GM18519 (cell line): ENCODE results near the gene ZNF536.
"Not testable (repeated sequence)": the region's sequence is repeated elsewhere in the genome, so short reads cannot be mapped to it uniquely, and the experiment has no call there.

Source experiments
- ATAC-seq: cut with Tn5 transposase; IDR thresholded peaks from one replicate; pipeline ENCODE4 v1.9.1; 2021; ENCODE audit warnings: mild to moderate bottlenecking, moderate library complexity; ENCODE audit not compliant: unreplicated experiment, low FRiP score

Gene ZNF536

GRCh38 chr19:30443531-30444252 lies 71.5 kb downstream of the ZNF536 start:
- no peak for ATAC-seq

- no peak for ATAC-seq
These were observed 72.1 kb downstream of the ZNF536 start for GRCh38 chr19:30444253-30444671.

- ATAC-seq, result no peak
These were observed 72.6 kb downstream of the ZNF536 start for GRCh38 chr19:30444686-30445232.

- ATAC-seq, result no peak
These were observed 73.2 kb downstream of the ZNF536 start for GRCh38 chr19:30445385-30445784.

GRCh38 chr19:30446120-30446519 lies 73.9 kb downstream of the ZNF536 start:
- ATAC-seq, result not testable (repeated sequence)

- no peak for ATAC-seq
These were observed 74.8 kb downstream of the ZNF536 start for GRCh38 chr19:30446850-30447552.

- ATAC-seq, result no peak
These were observed 75.3 kb downstream of the ZNF536 start for GRCh38 chr19:30447553-30447870.

GRCh38 chr19:30448386-30449077 lies 76.3 kb downstream of the ZNF536 start:
- no peak for ATAC-seq

- no peak for ATAC-seq
These were observed 77.0 kb downstream of the ZNF536 start for GRCh38 chr19:30449078-30449590.

GRCh38 chr19:30449673-30450072 lies 77.5 kb downstream of the ZNF536 start:
- ATAC-seq, result no peak

GRCh38 chr19:30450100-30450499 lies 77.9 kb downstream of the ZNF536 start:
- no peak for ATAC-seq

- ATAC-seq, result no peak
These were observed 78.7 kb downstream of the ZNF536 start for GRCh38 chr19:30450835-30451321.

- no peak for ATAC-seq
These were observed 80.7 kb downstream of the ZNF536 start for GRCh38 chr19:30452931-30453330.

- no peak for ATAC-seq
These were observed 81.6 kb downstream of the ZNF536 start for GRCh38 chr19:30453743-30454142.

- no peak for ATAC-seq
These were observed 83.7 kb downstream of the ZNF536 start for GRCh38 chr19:30455881-30456280.

- no peak for ATAC-seq
These were observed 85.3 kb downstream of the ZNF536 start for GRCh38 chr19:30457484-30457883.

- no peak for ATAC-seq
These were observed 87.7 kb downstream of the ZNF536 start for GRCh38 chr19:30459859-30460258.

GRCh38 chr19:30464162-30464561 lies 92.0 kb downstream of the ZNF536 start:
- ATAC-seq, result no peak

- ATAC-seq, result not testable (repeated sequence)
These were observed 94.4 kb downstream of the ZNF536 start for GRCh38 chr19:30466598-30466997.

- no peak for ATAC-seq
These were observed 95.1 kb downstream of the ZNF536 start for GRCh38 chr19:30467239-30467638.

GRCh38 chr19:30469774-30470173 lies 97.6 kb downstream of the ZNF536 start:
- no peak for ATAC-seq
